Measurements from ENCODE around the gene MICAL3.
"Not testable (repeated sequence)": the region's sequence is repeated elsewhere in the genome, so short reads cannot be mapped to it uniquely, and the experiment has no call there.

The MICAL3 gene

DNA sequence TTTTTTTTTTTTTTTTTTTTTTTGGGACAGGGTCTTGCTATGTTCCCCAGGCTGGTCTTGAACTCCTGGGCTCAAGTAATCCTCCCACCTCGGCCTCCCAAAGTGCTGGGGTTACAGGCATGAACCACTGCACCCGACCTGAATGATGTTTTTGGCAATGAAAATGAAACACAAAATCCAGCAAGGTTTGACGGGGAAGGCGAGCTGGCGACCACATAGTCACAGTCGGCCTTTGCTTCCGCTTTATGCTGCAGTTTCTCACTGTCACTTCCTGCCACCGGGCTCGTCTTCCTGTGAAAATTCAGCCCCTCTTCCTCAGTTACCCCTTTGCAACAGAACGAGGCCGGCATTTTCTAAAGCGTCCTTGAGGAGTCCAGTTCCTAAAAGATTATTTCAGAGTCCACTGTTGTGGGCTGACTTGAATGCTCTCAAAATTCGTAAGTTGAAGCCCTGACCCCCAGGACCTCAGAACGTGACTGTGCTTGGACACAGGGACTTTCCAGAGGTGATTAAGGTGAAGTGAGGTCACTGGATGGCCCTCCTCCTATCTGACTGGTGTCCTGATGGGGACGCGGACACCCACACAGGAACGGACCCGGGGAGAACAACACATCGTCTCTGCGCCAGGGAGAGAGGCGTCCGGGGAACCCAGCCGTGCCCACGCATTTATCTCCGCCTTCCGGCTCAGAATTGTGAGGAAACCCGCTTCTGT, 247.2 kb downstream of the MICAL3 start:
- in situ Hi-C loops (cut with MboI; ENCODE audit: low sequenced_read_pairs): loop anchor here (10.0 kb wide), 2 partner anchors 58 to 142 kb away; partner anchors contain the start of gene BCL2L13

- in situ Hi-C loops (cut with MboI; ENCODE audit: low sequenced_read_pairs): loop anchor here (10.0 kb wide), 2 partner anchors 59 to 141 kb away; partner anchors contain the start of gene BCL2L13
Measured at GRCh38 chr22:17775781-17776465, 248.4 kb downstream of the MICAL3 start.

DNA sequence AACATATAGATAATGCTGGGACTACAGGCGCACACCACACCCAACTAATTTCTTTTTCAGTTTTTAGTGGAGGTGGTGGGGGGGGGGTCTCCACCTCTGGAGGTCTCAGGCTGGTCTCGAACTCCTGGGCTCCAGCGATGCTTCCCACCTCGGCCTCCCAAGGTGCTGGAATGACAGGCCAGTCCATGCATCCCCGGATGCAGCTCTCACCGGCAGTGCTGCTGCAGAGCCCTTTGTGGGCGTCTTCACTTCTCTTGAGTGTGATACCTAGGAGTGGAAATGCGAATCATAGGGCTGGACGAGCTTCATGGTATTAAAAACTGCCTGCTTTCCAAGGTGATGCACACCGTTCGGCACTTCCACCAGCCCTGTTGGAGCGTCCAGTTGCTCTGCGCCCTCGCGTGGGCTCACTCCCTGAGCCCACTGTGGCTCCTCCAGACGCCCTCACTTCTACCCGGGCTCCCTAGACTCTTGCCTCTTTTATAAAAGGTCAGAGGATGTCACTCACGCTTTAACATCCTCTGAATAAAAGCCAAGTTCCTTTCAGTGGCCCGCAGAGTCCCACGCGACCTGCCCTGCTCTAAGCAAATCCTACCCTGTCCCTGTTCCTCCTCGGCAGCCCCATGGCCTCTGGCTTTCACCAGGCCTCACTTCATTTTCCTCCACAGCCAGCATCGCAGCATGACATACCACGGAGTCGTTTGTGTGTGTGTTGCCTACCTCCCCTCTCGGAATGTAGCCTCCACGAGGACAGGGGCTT, 249.3 kb downstream of the MICAL3 start:
- in situ Hi-C loops (cut with MboI; ENCODE audit: low sequenced_read_pairs): loop anchor here (10.0 kb wide), 2 partner anchors 60 to 140 kb away; partner anchors contain the start of gene BCL2L13

- in situ Hi-C loops (cut with MboI; ENCODE audit: low sequenced_read_pairs): loop anchor here (10.0 kb wide), 2 partner anchors 60 to 140 kb away; partner anchors contain the start of gene BCL2L13
Measured at GRCh38 chr22:17774206-17774925, 250.0 kb downstream of the MICAL3 start, which contains the start of gene BID. Gene BID (minus strand): TSS chr22:17774469. CDS start chr22:17750116, 24,353 bp downstream.

GRCh38 chr22:17773606-17774205, 250.7 kb downstream of the MICAL3 start:
- in situ Hi-C loops (cut with MboI; ENCODE audit: low sequenced_read_pairs): loop anchor here (10.0 kb wide), 2 partner anchors 61 to 139 kb away; partner anchors contain the start of gene BCL2L13

- in situ Hi-C loops (cut with MboI; ENCODE audit: low sequenced_read_pairs): loop anchor here (10.0 kb wide), 2 partner anchors 62 to 138 kb away; partner anchors contain the start of gene BCL2L13
Measured at GRCh38 chr22:17772958-17773605, 251.3 kb downstream of the MICAL3 start.

DNA sequence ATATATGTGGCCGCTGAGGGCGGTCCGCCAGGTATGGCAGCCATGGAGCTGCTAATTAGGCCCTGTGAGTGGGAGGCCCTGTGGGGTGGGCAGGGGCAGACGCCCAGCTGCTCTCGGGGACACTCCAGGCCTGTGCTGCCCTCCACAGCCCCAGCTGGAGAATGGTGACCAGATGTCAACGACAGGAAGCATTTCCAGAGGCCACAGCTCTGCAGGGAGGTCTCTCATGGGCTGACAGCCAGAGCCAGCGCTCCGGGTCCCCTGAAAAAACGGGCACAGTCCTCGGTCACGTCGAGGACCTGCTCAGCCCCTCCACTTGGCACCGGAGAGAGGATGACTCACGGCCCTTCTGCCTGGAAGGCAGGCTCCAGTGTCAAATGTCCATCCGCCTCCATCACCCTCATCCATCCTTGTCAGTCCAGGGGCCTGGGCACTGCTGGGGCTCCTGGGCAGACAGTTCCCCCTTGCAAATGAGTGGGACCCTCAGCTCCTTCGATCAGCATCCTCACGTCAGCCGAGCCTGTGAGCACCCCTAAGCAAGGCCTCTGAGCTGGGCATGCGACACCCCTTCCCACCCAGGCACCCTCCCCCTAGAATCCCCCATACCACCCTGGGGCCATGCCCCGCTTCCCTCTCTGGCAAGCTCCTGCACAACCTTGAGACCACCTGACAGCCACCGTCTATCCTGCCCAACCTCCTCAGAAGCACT, 252.0 kb downstream of the MICAL3 start:
- in situ Hi-C loops (cut with MboI; ENCODE audit: low sequenced_read_pairs): loop anchor here (10.0 kb wide), 2 partner anchors 62 to 138 kb away; partner anchors contain the start of gene BCL2L13

- in situ Hi-C loops (cut with MboI; ENCODE audit: low sequenced_read_pairs): loop anchor here (10.0 kb wide), 2 partner anchors 64 to 136 kb away; partner anchors contain the start of gene BCL2L13
Measured at GRCh38 chr22:17770180-17771077, 253.9 kb downstream of the MICAL3 start.

GRCh38 chr22:17769716-17770082, 254.7 kb downstream of the MICAL3 start:
- in situ Hi-C loops (cut with MboI; ENCODE audit: low sequenced_read_pairs): loop anchor here (10.0 kb wide), 2 partner anchors 65 to 135 kb away; partner anchors contain the start of gene BCL2L13

DNA sequence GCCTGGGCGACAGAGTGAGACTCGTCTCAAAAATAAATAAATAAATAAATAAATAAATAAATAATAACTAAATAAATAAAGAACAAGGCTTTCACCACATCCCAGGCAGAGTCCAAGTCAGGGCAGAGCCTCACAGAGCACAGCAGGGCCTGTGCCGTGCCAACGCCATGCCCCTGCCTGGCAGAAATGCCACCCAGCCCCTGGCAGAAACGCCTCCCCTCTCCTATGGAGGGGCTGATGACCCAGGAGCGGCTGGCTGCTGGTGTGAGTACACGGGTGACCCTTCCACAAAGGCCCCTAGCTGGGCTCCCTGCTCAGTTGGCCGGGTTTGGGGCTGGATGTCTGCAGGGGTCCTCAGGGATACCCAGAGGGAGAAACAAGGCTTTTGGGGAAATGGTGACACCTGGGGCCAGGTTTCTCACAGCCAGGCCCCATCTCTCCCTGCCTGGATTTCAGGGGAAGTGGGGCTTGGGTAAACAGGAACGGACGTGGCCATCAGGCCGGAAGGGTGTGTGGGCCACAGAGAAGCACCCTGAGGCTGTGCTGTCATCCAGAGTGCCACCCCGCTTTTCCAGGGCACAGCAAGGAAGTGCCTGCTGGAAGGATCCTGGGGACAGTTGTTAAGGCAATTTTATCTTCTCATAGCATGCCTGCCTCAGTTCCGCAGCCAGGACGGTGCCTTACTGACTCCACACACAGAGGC, 255.2 kb downstream of the MICAL3 start:
- in situ Hi-C loops (cut with MboI; ENCODE audit: low sequenced_read_pairs): no loop called here

DNA sequence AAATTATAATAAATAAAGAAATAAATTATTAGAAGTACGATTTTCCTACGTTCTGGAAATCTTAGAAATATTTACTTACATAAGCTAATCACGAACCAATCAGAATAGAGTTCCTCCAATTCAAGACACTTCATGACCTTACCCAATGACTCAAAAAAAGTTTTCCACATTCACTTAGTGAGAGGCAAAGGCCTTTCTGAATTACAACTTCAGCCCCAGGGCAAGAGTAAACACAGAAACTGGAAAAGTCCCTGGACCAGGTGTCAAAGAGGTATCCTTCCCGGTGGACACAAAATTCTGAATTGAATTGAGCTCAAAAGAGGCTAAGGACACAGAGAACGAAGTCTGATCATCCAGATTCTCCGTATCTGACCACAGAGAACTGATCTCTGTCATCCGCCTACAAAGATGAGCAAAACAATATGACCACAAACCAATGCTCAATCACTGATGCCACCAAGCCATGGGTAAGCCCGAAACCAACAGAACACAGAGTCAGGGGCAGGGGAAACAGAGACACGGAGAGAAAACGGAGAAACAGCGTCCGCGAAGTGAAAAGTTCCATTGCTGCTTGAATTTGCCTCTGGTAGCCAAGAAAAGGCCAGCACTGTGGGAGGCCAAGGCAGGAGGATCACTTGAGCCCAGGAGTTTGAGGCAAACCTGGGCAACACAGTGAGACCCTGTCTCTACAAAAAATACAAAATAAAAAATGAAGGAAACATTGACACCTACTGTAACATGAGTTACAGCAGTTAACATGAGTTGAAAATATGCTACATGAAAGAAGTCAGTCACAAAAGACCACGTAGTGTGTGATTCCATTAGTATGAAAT, 256.9 kb downstream of the MICAL3 start:
- in situ Hi-C loops (cut with MboI; ENCODE audit: low sequenced_read_pairs): no loop called here

GRCh38 chr22:17764852-17765251, 259.5 kb downstream of the MICAL3 start:
- in situ Hi-C loops (cut with MboI; ENCODE audit: low sequenced_read_pairs): not testable (repeated sequence)

DNA sequence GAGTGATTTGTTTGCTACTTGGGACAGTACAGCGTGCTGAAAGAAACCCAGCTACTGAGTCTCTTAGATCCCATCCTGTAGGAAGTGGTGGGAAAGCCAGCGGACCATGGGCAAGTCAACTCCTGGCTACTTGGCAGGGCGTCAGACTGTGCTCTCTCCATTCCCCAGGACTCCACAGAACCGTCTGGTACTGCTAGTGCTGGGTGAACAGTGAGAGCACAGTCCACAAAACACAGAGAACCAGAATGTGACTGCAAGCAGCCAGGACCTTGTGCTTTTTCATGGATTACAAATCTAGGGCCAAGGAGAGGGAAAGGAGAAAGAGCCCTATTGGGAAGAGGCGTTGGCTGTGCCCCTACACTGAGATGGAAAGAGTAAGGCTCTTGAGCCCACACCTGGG, 260.3 kb downstream of the MICAL3 start:
- in situ Hi-C loops (cut with MboI; ENCODE audit: low sequenced_read_pairs): no loop called here

- in situ Hi-C loops (cut with MboI; ENCODE audit: low sequenced_read_pairs): not testable (repeated sequence)
Measured at GRCh38 chr22:17763442-17763841, 260.9 kb downstream of the MICAL3 start.

DNA sequence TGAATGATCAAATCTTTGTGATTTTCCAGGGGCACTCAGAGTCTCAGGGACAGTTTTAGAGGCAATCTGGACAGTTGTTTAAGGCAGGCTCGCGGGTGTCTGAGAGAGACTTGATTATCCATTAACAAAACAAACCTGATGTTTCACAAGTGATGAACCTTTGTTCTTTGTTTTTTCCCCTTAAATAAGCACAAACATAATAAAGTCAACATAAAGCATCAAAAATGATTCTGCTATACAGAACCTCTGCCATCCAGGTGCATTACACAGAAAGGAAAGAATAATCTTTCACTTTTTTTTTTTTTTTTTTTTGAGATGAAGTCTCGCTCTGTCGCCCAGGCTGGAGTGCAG, 263.2 kb downstream of the MICAL3 start:
- in situ Hi-C loops (cut with MboI; ENCODE audit: low sequenced_read_pairs): no loop called here

DNA sequence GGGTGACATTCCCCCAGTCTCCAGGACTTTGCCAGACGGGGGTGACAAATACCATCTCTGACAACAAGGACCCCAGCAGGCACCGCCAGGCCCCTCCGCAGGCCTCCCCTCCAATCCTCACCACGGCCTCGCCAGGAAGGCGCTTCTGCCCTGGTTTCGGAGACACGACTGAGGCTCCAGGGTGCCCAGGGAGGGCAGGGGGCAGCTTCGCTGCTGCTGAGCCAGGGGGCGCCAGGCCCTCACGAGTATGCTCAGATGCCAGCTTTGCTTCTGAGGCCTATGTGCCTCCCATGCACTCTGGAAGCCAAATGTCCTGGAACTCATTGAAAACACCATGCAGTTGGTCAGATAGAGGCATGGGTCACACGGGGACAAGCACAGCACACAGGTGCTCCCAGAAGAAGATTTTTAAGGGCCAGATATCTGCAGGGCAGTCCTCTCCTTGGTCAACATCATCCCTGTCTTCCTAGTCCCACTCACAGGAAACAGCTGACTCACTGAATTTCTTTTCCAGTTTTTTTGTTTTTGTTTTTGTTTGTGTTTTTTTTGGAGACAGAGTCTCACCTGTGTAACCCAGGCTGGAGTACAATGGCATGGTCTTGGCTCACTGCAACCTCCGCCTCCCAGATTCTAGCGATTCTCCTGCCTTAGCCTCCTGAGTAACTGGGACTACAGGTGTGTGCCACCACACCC, 270.0 kb downstream of the MICAL3 start:
- in situ Hi-C loops (cut with MboI; ENCODE audit: low sequenced_read_pairs): no loop called here
